T-helper 2 cell (primary cell): Measurements from ENCODE around the gene CD63.

ENCODE experiments used
- DNase-seq, 5 experiments: peaks; one replicate each; pipeline versions ENCODE4 v3.0.0 to v3.0.0-alpha.2; 2012 to 2022

CD63 gene

GRCh38 chr12:55720071-55720564 lies 8.7 kb downstream of the CD63 start, which contains the start of gene RDH5:
TSS of gene RDH5 (plus strand) at chr12:55720393. CDS start at chr12:55721185, 792 bp downstream.
- DNase-seq = no peak

GRCh38 chr12:55719371-55719770 lies 9.4 kb downstream of the CD63 start:
- no peak for DNase-seq

GRCh38 chr12:55718624-55719275 lies 10.1 kb downstream of the CD63 start:
- DNase-seq = no peak

GRCh38 chr12:55718015-55718414 lies 10.8 kb downstream of the CD63 start:
- no peak for DNase-seq

DNA sequence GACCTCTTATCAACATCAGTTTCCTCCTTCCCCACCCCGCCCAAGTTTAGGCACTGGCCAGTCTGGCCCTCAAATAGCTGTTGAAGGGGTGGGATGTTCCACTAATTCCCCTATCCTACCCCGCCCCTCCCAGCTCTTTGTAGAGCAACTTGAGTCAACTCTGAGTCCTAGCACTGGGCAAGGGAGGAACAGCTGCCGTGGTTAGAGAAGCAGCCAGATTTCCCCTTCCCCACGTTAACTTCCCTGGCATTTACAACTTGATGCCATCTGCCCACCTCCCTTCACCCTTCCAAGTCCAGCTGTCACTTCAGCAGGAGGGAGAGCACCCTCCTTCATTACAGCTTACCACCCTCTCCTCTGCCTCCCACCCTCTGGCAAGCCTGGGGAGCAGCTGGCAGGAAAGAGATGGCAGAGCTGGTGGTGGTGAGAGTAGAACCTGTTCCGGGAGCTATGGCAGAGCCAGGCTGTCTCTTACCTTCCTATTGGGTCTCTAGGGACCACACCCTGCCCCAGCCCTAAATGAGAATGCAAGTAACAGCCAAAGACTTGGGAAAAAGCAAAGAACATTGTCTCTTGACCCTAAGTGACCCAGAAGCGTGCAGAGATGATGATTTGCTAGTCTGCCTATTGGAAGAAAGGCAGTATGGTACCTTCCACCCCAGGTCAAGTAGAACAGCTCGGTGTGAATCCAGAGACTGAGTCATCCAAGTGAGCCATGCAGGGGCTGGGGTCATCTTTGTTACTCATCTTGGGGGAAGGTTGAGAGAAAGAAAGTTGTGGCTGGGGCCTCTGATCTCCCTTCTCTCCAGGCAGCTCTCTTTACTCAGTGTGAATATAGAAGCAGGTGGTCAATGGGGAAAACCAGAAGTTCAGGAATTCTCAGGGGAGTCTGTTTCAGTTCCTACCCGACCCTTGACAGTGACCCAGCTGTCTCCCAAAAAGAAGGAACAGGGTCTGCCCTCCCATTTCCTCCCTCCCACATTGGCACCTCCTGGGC lies 11.5 kb downstream of the CD63 start:
- no peak for DNase-seq

DNA sequence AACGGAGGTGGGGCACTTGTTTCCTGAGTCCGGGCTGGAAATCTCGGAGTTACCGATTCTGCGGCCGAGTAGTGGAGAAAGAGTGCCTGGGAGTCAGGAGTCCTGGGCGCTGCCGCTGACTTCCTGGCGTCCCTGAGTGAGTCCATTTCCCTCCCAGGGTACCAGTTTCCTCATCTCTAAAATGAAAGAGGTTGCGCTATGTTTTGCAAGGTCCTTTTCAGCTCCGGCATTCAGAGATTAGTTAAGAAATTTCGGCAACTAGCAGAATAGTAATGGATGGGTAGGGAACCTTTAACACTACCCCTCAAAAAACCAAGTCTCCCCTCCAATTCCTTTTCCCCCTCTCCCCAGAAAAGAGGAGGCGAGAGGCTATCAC lies 12.2 kb downstream of the CD63 start:
- no peak for DNase-seq

GRCh38 chr12:55715833-55716581 lies 12.8 kb downstream of the CD63 start, which contains the start of gene BLOC1S1:
TSS of gene BLOC1S1 (plus strand) at chr12:55716046. CDS start at chr12:55716052, 6 bp downstream.
- DNase-seq = peak; percentile 83 to 97 (median 91)

DNA sequence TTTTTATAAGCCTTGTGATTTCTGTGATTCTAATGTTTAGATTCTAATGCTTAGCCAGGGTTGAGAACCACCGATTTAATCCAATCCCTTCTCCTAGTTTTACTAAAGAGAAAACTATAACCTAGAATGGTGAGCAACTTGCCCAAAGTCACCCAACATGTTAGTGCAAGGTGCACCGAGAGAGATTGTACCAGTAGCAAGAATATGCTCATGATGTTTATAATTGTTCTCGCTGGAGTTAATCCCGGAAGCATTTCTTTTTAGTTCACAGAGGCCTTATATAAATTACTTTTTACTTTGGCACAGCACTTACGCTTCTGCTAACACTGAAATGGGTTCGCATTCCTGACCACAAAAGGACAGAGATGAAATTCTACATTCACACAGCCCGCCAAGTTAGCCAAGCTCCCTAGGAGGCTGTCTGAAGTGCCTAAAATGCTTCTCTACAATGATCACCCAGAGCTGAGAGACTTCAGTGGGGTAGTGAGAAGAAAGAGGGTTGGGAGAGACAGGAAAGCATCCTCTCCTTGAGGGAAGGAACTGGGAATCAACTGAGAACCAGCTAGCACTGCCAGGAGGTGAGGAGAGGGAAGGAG lies 13.5 kb downstream of the CD63 start:
- DNase-seq = no peak

GRCh38 chr12:55713721-55714120 lies 15.1 kb downstream of the CD63 start:
- no peak for DNase-seq

- DNase-seq = no peak
These were observed 16.0 kb downstream of the CD63 start for GRCh38 chr12:55712700-55713415.

GRCh38 chr12:55711786-55712553 lies 16.8 kb downstream of the CD63 start:
- DNase-seq = no peak

- no peak for DNase-seq
These were observed 20.0 kb downstream of the CD63 start for GRCh38 chr12:55708695-55709233.

GRCh38 chr12:55707841-55708694 lies 20.7 kb downstream of the CD63 start, which contains the start of gene ITGA7:
TSS of gene ITGA7 (minus strand) at chr12:55707904. CDS start at chr12:55707682, 222 bp downstream.
- peak; percentile 32 to 55 (median 42) for DNase-seq

GRCh38 chr12:55707219-55707671 lies 21.6 kb downstream of the CD63 start:
- DNase-seq = no peak

DNA sequence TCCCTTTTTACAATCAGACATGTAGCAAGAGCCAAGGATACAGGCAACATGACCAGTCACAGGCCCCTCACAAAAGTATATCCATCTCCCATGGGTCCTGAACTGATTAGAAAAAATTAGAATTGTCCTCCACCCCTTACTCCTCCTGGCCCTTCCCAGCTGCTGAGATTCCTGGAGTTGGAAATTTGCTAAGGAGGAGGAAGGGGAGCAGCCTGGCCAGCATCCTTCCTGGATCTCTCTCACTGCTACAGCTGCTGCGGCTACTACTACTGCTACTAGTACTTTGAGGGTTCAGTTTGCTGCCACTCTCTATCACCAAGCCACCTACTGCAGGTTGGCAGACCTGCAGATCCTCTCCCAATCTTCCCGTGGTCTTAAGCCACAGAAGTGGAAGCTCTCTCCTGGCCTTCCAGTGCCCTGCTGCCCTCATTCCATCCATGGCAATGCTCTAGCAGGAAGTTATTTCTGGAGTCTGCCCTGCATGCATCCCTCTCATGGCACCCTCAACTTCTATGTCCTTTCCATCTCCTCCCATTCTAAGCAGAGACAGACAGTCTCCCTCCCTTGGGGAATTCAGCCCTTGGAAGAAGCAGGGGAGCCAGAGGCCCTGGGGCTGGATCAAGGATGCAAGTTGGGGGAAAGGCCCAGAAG lies 22.1 kb downstream of the CD63 start:
- no peak for DNase-seq

- DNase-seq = no peak
These were observed 22.9 kb downstream of the CD63 start for GRCh38 chr12:55705782-55706402.

- no peak for DNase-seq
These were observed 23.7 kb downstream of the CD63 start for GRCh38 chr12:55704824-55705718.
